HT1080 (cell line): ENCODE results near the gene ANKRD18A. TPM values are rescaled to one million over a fixed set of nuclear protein-coding genes. Genes with fewer than 3 reads are reported as not detected.
"Not testable (repeated sequence)": the region's sequence is repeated elsewhere in the genome, so short reads cannot be mapped to it uniquely, and the experiment has no call there.

Experiments
- DNase-seq: peaks from one replicate; pipeline ENCODE4 v3.0.0-alpha.2; 2015; ENCODE audit warnings: low read depth
- total RNA-seq: library from RNA; depleted of rRNA; stranded (reverse); fragments of >200 nt; shearing (Covaris generic); gene quantifications from 2 replicates; pipeline ENCODE4 v1.2.3, GENCODE V29; 2014

The ANKRD18A gene
- total RNA-seq, 1 experiment from 2014 or later, result not detected

DNA sequence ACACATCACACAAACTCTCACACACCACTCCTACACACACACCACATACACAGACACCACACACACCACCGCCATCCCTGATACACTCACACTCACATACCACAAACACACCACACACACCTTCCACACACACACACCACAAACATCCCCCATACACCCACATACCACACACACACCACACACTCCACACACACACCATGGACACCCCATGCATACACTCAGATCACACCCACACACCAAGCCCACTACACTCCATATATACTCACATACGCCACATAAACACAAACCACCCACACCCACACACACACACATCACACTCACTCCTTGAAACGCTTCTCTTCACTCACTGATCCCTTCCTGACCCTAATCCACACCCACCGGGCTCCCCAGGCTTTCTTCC lies 9.1 kb upstream of the ANKRD18A start:
- DNase-seq, result no peak

DNA sequence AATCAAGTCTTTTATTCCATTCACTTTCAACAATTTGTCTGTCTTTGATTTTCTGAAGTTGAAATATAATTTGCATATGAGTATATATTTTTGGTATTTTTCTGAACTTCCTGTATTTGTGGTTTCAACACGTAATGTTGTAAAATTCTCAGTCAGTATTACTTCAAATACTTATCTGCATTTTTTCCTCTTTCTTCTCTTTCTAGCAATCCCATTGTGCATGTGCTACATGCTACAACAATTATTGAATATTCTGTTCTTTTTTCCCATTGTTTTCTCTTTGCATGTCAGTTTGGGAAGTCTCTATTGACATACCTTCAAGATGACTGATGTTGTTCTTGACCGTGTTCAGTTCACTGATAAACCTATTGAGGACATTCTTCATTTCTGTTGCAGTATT lies 5.6 kb upstream of the ANKRD18A start:
- no peak for DNase-seq

DNA sequence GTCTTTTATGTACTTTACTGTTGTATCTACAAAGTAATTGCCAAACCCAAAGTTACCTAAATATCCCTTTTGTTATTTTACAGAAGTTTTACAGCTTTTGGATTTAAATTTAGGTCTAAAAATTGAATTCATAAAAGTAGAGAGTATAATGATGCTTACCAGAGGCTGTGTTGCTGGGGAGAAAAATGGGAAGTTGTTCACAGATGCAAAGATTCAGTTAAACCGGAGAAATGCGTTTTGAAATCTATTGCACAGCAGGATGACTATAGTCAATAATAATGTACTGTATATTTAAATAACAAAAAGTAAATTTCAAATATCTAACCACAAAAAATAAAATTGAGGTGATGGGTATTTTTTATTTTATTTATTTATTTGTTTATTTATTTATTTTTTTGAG lies 2.6 kb upstream of the ANKRD18A start:
- DNase-seq, result no peak

GRCh38 chr9:38622288-38622674 lies 1.9 kb upstream of the ANKRD18A start:
- DNase-seq, result no peak

DNA sequence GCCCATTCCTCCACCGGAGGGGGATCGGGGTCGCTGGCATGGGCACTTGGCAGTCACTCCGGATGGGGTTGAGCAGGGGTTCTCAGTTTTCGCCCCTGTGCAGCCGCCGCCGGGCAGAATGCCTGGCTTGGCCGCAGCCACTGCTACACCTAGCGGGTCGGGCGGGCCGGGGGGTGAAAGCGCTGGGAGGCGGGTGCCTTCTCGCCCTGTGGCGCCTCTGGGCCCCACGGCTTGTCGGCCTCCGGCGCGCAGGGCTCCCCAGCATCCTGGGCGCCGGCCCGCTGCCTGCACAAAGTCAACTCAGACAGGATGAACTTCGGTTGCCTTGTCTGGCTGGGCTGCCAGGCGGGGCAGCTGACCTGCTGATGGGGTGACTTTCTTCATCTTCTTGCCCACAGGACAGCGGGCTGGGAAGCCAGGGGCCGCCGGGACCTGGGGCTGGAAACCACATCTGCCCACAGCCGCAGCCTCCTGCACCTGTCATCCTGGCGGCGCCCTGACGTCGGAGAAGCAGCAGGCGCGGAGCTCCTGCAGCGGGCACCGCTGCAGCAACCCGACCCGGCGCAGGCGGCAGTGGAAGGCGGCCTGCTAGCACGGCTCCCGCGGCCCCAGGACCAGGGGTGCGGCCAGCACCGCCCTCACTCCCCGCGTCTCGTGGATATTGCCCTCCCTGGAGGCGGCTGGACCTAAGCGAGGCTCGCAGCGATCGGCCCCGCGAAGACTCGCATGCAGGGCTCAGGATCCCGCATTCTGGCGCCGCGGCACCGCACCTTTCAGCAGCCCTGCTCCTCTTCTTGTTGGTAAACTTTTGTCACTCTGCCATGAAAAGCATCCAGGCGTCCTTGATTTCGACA lies 1.3 kb upstream of the ANKRD18A start:
- DNase-seq, result no peak

DNA sequence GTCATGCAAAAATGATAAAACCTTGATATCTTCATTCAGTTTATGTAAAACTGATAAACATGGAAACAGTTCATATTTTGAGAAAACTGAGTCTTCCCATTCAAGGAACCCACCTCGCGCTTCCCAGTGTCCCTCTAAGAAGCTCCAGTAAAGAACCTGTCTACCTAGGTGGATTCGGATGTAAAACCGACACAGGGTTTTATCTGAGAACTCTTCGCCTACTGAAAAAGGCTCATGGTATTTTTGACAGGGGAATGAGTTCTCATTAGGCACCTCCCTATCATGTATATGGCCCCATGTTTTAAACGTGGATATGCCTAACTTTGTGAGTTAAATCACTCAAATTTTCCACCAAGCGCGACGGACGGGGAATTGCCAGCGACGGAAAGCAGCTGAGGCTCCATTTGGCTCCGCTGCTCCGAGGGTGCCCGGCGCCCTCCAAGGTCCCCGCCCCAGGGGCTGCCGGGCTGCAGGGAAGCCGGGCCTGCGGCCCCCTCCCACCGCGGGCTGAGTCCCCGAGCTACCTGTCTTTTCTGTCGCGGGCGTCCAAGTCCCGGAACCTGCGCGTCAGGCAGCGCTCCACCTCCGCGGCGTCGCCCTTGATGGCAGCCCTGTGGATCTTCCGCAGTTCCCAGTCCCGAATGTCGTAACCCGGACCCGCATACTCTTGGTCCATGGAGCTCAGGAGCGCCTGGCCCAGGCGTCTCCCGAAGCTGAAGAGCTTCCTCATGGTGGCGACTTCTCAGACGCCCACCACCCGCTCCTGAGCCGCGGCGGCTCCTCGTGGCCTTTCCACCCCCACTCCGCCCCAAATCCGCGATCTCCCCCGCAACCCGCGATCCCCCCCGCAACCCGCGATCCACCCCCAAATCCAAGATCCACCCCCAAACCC lies 594 bp downstream of the ANKRD18A start:
- no peak for DNase-seq

DNA sequence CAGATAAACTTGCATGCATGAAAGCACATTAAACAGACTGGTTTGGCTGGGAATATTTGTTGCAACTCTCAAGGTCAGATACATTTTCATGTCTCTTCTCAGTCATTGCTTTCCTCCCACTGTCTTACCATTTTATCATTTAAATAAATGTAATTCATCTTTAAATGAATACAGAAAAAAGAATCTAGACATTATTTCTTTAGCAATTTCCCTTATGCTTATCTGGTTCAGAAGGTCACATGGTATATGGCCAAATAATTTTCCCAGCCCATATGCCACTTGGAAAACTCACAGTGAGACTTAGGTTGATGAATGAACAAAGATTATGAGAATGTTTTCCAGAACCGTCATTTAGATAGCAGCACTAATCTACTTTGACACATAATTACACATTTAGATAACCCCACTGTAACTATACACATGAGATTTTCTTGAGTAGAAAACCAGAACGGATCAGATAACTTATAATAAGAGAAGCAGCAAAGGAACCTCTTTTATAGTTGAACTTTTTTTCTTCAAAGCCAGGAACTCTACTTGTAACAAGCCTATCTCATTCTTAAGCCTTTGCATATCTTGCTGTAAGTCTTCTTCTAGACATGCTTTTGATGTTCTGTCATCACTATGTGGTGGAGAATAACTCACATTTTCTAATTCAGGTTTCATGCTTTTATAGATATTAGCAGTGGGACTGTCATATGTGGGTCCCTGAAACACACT lies 22.2 kb downstream of the ANKRD18A start:
- DNase-seq, result not testable (repeated sequence)

DNA sequence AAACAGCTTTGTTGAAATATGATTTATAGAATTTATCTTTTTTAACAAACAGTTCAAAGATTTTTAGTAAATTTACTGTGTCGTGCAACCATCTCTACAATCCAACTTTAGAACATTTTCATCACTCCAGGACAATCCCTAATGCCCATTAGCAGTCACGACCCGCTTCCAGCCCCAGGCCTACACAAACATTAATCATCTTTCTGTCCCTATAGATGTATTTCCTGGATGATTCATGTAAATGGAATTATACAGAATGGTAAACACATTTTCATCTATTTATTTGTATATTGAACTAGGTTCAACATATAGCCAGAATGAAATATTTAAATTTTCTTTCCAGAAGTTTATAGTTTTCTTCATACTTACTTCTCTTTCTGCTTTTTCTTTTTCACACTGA lies 25.3 kb downstream of the ANKRD18A start:
- DNase-seq, result not testable (repeated sequence)

- DNase-seq, result not testable (repeated sequence)
Observed at GRCh38 chr9:38591346-38592063, 28.9 kb downstream of the ANKRD18A start.

DNA sequence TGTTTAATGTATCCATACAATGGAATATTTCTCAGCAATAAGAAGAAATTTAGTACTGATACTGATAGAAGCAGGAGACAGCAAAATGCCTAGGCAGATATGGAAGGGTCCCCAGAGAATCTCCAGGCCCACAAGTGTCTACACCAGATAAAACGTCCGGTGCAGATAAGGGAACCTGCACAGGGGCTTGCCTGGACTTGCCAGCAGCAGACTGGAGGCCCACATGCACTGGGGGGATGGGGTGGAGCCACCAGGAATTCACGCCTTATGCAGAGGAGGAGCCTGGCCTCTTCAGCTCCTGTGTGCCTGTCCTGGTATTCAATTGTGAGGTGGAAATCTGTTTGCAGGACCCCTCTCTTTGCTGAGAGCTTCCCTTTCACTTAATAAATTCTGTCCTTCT lies 36.6 kb downstream of the ANKRD18A start:
- peak; percentile 8 for DNase-seq

- DNase-seq, result not testable (repeated sequence)
Observed at GRCh38 chr9:38580112-38580511, 40.3 kb downstream of the ANKRD18A start.

- DNase-seq, result not testable (repeated sequence)
Observed at GRCh38 chr9:38576181-38576580, 44.2 kb downstream of the ANKRD18A start.

DNA sequence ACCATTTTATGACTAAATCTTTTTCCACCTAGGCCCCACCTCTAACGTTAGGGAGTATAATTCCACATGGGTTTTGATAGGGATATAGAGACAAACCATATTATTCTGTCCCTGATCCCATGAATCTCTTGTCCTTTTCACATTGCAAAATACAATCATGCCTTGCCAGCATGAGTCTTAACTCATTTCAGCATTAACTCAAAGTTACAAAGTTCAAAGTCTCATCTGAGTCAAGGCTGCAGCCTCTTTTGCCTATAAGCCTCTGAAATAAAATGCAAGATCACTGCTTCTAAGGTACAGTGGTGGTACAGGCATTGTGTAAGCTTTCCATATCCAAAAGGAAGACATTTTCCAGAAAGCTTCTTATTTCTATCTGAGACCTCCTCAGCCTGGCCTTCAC lies 54.3 kb downstream of the ANKRD18A start:
- DNase-seq, result not testable (repeated sequence)

GRCh38 chr9:38565178-38565577 lies 55.2 kb downstream of the ANKRD18A start:
- not testable (repeated sequence) for DNase-seq

- DNase-seq, result not testable (repeated sequence)
Observed at GRCh38 chr9:38563911-38564310, 56.5 kb downstream of the ANKRD18A start.

- DNase-seq, result not testable (repeated sequence)
Observed at GRCh38 chr9:38561134-38561533, 59.3 kb downstream of the ANKRD18A start.

- not testable (repeated sequence) for DNase-seq
Observed at GRCh38 chr9:38559172-38559571, 61.2 kb downstream of the ANKRD18A start.

DNA sequence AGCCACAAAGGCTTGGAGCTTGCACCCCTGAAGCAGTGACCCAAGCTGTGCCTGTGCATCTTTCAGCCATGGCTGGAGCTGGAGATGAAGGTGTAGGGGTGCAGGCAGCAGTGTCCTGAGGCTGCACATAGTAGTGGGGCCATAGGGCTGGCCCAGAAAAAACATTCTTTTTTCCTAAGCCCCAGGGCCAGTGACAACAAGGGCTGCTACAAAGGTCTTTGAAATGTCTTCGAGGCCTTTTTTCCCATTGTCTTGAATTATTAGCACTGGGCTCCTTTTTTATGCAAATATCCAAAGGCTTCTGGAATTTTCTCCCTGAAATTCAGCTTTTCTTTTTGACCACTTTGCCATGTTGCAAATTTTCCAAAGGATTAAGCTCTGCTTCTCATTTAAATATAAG lies 62.6 kb downstream of the ANKRD18A start:
- DNase-seq, result not testable (repeated sequence)

DNA sequence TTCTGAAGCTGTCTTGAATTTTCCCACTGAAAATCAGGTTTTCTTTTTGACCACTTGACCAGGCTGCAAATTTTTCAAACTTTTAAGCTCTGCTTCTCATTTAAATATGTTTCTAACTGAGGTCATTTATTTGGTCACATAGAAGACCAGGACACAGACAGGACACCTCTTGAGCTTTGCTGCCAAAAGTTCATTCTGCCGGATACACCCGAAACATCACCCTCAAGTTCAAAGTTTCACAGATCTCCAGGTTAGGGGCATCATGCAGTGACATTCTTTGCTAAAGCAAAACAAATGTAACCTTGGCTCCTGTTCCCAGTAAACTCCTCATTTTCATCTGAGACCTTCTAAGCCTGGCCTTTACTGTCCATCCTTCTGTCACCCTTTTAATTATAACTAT lies 65.4 kb downstream of the ANKRD18A start:
- not testable (repeated sequence) for DNase-seq

GRCh38 chr9:38553019-38553418 lies 67.4 kb downstream of the ANKRD18A start:
- DNase-seq, result not testable (repeated sequence)
